GM19328 (cell line): ENCODE measurements around the gene CCDC127.
"Not testable (repeated sequence)": the region's sequence is repeated elsewhere in the genome, so short reads cannot be mapped to it uniquely, and the experiment has no call there.

Experiments
- ATAC-seq: cut with Tn5 transposase; IDR thresholded peaks from one replicate; pipeline ENCODE4 v1.9.1; 2021; ENCODE audit warnings: mild to moderate bottlenecking, moderate library complexity; ENCODE audit not compliant: unreplicated experiment

CCDC127 gene

DNA sequence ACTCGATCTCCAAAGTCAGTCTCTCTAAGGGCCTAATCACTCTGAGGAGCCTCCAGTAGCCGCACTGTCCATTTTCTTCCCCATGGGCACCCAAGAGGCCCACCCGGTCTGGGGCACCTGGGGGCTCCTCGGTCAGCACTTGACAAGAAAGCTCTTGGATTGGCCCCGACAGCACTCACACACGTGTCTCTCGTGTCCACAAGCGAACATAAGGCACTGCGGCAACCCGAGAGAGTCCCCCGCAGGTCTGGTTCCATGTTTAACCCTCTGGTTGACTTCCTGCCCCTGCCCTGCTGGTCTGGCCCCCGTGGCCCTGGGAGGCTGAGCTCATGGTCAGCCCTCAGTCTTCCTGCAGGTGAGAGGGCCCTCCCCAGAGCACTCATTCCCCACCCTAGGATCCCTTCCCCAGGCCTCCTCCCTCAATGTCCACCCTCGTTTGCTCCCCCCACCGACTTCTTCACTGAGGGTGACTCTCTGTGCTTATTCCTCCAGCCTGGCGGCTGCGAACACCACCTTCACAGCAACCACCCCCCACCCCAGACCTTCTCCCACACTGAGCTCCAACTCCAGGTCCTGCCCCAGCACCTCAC, 43.0 kb downstream of the CCDC127 start:
- ATAC-seq, result no peak

GRCh38 chr5:174291-174600, 43.7 kb downstream of the CCDC127 start:
- no peak for ATAC-seq

DNA sequence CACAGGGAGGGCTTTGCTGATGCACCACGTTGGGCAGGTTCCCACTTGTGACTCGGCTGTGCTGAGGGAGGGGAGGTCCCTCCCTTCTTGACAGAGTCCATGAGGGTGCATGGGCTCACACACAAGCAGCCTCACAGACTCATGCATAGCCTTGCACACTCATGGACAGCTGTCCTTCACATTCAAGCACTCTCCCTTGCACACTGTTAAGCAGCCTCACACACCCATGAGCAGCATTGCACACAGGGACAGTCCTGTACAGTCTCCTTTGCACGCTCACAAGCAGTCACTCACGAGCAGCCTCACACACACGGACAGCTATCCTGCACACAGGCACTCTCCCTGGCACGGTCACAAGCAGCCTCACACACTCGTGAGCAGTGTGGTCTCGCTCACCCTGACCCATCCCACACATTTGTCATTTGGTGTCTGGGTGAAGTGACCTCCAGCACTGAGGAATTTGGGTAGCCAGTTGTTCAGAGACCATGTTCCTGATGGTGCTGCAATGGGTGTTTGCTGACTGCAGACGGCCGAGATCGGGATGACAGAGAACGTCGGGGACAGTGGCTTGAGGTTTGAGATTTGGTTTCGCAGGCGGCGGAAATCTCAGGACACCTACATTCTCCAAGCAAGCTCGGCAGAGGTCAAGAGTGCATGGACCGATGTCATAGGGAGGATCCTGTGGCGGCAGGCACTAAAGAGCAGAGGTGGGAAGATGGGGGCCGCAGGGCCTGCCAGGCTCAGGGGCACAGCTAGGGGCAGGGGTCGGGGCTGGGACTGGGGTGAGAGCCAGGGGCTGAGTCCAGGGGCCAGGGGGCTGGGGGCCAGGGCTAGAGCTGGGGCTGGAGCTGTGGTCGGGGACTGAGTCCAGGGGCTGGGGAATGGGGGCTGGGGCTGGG, 44.3 kb downstream of the CCDC127 start:
- no peak for ATAC-seq

DNA sequence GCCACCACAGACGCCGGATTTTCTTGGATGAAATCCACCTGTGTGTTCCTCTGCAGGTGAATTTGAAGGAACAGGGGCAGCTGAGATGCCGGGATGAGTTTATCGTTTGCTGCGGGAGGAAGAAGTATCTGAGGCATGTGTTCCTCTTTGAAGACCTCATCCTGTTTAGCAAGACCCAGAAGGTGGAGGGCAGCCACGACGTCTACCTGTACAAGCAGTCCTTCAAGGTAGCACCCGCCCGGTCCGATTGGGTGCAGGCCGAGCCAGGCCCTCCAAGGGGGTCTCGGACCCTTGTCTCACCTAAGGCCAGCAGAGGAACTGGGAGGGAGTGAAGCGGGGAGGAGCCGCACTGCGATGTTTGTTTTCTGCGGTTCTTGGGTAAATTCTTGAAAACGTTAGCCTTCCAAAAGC, 45.1 kb downstream of the CCDC127 start:
- ATAC-seq, result no peak

DNA sequence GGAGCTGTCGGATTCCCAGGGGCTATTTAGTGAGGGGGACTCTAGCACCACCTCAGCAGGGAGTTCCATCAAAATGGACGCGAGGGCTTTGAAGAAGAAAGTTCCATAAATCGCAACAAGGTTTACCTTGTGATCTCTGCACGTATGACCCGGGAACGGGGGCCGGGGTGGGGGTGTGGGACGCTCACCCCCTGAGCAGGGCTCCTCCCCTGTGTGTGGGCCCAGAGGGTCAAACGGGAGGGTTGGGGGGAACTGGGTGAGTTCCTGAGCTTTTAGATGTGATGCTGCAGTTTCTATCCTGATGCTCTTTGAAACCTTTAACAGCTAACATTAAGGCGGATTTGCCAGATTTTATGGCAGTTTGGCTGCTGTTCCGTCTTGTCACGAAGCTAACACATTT, 45.5 kb downstream of the CCDC127 start:
- ATAC-seq, result no peak

DNA sequence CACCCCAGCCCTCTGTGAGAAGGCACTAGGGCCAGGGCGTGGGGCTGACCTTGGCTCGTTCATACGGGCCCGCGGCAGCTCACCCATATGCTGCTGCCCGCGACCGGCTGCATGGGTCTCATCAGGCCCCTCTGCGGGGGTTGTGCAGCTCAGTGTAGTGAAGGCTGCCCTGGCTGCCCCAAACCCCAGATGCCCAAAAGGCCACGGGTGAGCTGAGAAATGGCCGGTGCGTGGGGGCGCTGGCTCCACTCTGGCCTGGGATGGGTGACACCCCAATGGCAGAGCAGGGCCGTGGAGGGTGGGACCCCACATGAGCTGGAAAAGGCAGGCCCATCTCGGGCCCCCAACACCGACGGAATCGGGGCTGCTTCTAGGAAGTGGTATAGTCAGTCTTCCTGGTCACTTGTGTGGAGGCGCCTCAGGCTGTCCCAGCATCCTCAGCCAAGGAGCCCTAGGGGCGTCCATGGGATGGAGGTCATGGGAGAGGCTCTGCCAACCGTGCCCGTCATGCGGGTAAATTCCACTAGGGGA, 46.1 kb downstream of the CCDC127 start:
- ATAC-seq, result no peak

GRCh38 chr5:170971-171800, 46.8 kb downstream of the CCDC127 start:
- no peak for ATAC-seq

GRCh38 chr5:169728-170094, 48.2 kb downstream of the CCDC127 start:
- ATAC-seq, result no peak

DNA sequence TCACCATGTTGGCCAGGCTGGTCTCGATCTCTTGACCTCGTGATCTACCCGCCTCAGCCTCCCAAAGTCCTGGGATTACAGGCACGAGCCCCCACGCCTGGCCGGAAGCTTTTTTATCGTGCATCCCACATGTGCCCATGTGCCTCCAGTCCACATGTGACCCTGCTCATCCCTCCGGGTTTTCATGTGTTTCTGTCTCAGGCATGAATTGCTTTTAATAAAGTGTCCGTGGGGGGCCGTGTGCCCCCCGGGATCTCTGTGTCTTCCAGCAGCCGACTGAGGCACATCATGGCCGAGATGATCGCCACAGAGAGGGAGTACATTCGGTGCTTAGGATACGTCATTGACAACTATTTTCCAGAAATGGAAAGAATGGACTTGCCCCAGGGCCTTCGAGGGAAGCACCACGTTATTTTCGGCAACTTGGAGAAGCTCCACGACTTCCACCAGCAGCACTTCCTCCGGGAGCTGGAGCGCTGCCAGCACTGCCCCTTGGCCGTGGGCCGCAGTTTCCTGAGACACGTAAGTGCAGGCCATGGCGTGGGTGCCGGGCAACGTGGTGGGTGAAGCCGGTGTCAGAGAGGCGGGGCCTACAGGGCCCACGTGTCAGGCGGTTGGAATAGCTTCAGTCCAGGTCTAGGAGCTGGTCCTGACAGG, 48.8 kb downstream of the CCDC127 start:
- no peak for ATAC-seq

DNA sequence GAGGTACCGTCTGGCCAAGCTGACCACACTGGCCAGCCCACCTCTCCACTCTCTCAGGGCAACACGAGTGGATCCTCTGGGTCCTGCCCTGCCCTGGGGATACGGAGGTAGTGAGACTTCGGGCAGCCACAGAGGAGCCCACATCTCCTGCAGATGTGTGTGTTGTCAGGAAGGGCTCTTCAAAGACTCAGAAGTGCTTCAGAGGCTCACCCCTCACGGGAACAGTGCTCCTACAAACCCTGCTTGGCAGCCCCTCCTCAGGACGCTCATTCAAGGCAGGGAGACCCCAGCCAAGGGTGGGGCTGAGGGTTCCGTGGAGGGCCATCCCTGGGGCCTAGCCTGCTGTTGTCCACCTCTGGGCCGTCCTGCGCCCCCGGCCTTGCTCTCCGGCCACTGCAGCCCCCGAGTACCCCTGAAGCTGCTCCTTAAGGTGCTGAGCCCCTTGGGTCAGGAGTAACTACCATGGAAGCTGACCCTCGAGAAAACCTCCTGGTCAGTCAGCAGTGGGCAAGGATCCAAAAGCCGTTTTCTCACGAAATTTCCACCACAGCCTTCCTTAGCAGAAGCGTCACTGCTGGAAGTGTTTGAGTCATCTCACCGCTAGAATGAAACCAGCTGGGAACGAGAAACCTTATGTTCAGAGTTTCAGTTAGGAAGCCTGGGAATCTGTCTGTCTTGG, 49.8 kb downstream of the CCDC127 start:
- no peak for ATAC-seq

- ATAC-seq, result no peak
These were observed 50.4 kb downstream of the CCDC127 start for GRCh38 chr5:167511-167910.

DNA sequence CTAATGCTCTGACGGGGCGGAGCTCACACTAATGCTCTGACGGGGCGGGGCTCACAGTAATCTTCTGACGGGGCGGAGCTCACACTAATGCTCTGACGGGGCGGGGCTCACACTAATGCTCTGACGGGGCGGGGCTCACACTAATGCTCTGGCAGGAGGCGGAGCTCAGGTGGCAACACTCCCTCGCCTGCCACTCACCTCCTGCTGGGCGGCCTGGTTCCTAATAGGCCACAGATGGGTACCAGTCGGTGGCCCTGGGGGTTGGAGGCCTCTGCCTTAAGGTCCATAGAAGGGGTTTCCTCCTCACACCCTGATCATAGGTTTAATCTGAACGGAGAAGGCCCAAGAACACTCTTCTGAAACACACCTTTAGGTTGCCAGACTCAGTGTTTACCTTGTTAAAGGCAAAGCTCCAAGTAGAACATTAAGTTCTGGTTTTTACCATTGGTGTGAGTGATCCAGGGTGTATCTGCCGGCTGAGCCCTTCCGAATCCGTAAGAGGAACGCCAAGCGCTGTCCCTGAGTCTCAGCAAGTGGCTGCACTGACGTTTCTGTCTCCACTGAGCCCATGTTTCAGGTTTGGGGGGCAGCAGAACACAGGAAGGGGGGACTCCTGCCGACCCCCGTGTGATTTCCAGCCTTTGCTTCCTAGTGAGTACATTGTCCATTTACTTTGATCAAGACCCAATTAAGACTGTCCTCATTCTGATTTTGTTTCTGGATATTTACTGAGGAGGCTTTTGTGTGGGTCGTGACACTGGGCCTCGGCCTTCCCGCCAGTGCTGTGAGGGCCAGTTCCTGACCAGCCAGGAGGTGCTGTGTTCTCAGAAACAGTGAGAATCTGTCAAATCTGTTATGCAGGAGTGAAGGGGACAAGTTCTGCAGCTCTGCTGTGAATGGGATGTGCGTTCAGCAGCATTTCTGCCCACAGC, 51.2 kb downstream of the CCDC127 start:
- no peak for ATAC-seq

DNA sequence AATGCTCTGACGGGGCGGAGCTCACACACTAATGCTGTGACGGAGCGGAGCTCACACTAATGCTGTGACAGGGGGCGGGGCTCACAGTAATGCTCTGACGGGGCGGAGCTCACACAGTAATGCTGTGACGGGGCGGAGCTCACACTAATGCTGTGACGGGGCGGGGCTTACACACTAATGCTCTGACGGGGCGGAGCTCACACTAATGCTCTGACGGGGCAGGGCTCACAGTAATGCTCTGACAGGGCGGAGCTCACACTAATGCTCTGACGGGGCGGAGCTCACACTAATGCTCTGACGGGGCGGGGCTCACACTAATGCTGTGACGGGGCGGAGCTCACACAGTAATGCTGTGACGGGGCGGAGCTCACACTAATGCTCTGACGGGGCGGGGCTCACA, 53.2 kb downstream of the CCDC127 start:
- not testable (repeated sequence) for ATAC-seq

DNA sequence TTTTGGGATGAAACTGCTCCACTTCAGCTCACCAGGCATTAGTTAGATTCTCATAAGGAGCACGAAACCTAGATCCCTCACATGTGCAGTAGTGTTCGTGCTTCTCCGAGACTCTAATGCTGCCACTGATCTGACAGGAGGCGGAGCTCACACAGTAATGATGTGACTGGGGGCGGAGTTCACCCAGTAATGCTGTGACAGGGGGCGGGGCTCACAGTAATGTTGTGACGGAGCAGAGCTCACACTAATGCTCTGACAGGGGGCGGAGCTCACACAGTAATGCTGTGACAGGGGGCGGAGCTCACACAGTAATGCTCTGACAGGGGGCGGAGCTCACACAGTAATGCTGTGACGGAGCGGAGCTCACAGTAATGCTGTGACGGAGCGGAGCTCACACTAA, 53.7 kb downstream of the CCDC127 start:
- ATAC-seq, result no peak

GRCh38 chr5:163841-164240, 54.1 kb downstream of the CCDC127 start:
- ATAC-seq, result no peak

DNA sequence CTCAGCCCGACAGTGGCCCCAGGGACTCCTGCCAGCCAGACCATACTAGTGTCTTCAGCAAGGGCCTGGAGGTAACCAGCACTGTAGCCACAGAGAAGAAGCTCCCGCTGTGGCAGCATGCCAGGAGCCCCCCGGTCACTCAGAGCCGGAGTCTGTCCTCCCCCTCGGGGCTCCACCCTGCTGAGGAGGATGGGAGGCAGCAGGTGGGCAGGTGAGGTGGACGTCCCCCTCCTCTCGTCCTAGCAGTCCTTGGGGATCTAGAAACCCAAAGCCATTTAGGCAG, 54.7 kb downstream of the CCDC127 start:
- ATAC-seq, result no peak

DNA sequence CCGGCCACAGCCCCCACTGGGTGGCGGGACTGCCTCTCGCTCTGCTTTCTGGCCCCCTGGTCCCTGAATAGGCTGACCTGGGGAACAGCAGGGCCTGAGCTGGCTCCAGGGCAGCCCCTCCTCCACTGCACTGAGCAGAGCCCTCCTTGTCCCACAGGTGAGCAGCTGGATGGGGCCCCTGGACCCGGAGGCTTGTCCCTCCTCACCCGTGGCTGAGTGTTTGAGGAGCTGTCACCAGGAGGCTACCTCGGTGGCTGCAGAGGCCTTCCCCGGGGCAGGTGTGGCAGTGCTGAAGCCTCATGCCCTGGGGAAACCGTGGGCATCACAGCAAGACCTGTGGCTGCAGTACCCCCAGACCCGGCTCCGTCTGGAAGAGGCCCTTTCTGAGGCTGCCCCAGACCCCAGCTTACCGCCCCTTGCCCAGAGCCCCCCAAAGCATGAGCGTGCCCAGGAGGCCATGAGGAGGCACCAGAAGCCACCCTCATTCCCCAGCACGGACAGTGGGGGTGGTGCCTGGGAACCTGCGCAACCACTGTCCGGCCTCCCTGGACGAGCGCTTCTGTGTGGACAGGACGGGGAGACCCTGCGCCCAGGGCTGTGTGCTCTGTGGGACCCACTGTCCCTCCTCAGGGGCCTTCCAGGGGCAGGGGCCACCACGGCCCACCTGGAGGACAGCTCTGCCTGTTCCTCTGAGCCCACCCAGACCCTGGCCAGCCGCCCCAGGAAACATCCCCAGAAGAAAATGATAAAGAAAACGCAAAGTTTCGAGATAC, 55.2 kb downstream of the CCDC127 start:
- no peak for ATAC-seq

DNA sequence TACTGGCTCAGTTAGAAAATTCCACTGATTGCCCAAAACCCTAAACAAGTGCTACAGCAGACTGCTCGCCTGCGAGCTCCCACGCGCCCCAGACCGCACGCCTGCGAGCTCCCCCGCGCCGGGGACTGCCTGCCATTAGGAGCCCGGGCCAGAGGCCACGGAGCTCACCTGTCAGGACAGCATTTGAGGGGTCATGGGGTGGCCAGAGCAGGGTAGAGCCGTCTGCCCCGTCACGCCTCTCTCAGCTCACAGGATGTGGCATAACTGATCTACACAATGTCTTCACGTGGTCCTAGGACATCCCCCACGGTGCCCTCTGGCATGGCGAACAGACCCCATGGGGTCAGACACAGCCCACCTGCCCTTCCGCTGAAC, 55.8 kb downstream of the CCDC127 start:
- no peak for ATAC-seq

- ATAC-seq, result no peak
These were observed 56.2 kb downstream of the CCDC127 start for GRCh38 chr5:161803-162110.
